MM.1S (cell line): ENCODE measurements around the gene C10orf105.

ENCODE experiments used
- DNase-seq: peaks from one replicate; pipeline ENCODE4 v3.0.0-alpha.2; 2015
- H2AFZ ChIP-seq: fragments of 300-600 bp; sonication (generic); 2 replicates; pipeline ENCODE4 v1.6.0; 2016; ENCODE audit warnings: antibody characterized with exemption, low read length
- H3F3A ChIP-seq: fragments of 300-600 bp; sonication (generic); 2 replicates; pipeline ENCODE4 v1.6.1; 2016; ENCODE audit warnings: mild to moderate bottlenecking, antibody characterized with exemption, low read length, moderate library complexity, mixed read lengths; ENCODE audit not compliant: insufficient read depth
- H3K27ac ChIP-seq: fragments of 300-600 bp; sonication (generic); 2 replicates; pipeline ENCODE4 v1.5.1; 2016; ENCODE audit warnings: mild to moderate bottlenecking, low read length
- H3K27me3 ChIP-seq: fragments of 300-600 bp; sonication (generic); replicated peaks from 2 replicates; pipeline ENCODE4 v1.6.0; 2016; ENCODE audit warnings: low read length; ENCODE audit not compliant: insufficient read depth
- H3K36me3 ChIP-seq: fragments of 300-600 bp; sonication (generic); replicated peaks from 2 replicates; pipeline ENCODE4 v1.6.1; 2016; ENCODE audit warnings: mild to moderate bottlenecking, low read length, mixed read lengths; ENCODE audit not compliant: insufficient read depth
- H3K4me1 ChIP-seq: fragments of 300-600 bp; sonication (generic); 2 replicates; pipeline ENCODE4 v1.6.1; 2016; ENCODE audit warnings: low read length, mixed read lengths
- H3K4me2 ChIP-seq: fragments of 300-600 bp; sonication (generic); 2 replicates; pipeline ENCODE4 v1.6.0; 2016; ENCODE audit warnings: low read depth, low read length
- H3K4me3 ChIP-seq: fragments of 300-600 bp; sonication (generic); 2 replicates; pipeline ENCODE4 v1.5.1; 2016; ENCODE audit warnings: low read length, mixed read lengths
- H3K79me2 ChIP-seq: fragments of 300-600 bp; sonication (generic); 2 replicates; pipeline ENCODE4 v1.6.1; 2016; ENCODE audit warnings: mixed run types, low read length, mixed read lengths
- H3K9ac ChIP-seq: fragments of 300-600 bp; sonication (generic); 2 replicates; pipeline ENCODE4 v1.6.1; 2016; ENCODE audit warnings: low read length, mixed read lengths
- H3K9me2 ChIP-seq: fragments of 300-600 bp; sonication (generic); replicated peaks from 2 replicates; pipeline ENCODE4 v1.6.1; 2016; ENCODE audit warnings: mild to moderate bottlenecking, low read length, mixed read lengths; ENCODE audit not compliant: insufficient read depth
- H3K9me3 ChIP-seq: fragments of 300-600 bp; sonication (generic); replicated peaks from 2 replicates; pipeline ENCODE4 v1.6.1; 2016; ENCODE audit warnings: mild to moderate bottlenecking, low read length, mixed read lengths; ENCODE audit not compliant: insufficient read depth
- H4K20me1 ChIP-seq: fragments of 300-600 bp; sonication (generic); 2 replicates; pipeline ENCODE4 v1.6.1; 2016; ENCODE audit warnings: mild to moderate bottlenecking, low read length, moderate library complexity, mixed read lengths; ENCODE audit not compliant: insufficient read depth
- EZH2 ChIP-seq: fragments of 300-600 bp; sonication (generic); optimal IDR thresholded peaks from 2 replicates; pipeline ENCODE3; 2017; ENCODE audit warnings: low read depth, mild to moderate bottlenecking, antibody characterized with exemption, low read length, mixed read lengths
- EZH2phosphoT487 ChIP-seq: fragments of 300-600 bp; sonication (generic); IDR thresholded peaks from 2 replicates; pipeline ENCODE4 v1.6.1; 2018; ENCODE audit warnings: antibody characterized with exemption, low read length
- TF ChIP-seq, protein P1 (sequence below): fragments of 300-600 bp; sonication (generic); IDR thresholded peaks from 2 replicates; pipeline ENCODE4 v1.5.1; 2016; ENCODE audit warnings: antibody characterized with exemption, low read length, mixed read lengths

The C10orf105 gene

DNA sequence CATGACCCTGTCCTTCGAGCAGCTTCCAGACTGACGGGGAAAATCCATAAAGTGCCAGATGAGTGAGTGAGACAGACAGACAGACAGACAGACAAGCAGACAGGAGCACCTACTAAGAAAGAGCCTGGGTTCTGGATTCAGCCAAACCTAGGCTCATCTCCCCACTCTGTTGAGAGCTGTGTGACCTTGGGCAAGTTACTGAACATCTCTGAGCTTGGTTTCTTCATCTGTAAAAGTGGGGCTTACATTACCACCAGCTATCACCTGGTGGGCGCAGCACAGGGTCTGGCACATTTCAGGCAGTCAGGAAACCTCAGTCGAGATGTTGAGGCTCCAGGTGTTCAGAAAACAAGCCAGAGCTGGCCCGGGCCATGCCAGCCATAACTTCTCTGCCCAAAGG, 37.6 kb downstream of the C10orf105 start:
- Histone ChIP-seq H3K36me3 (no peaks in the 10 kb centered on the region), H3K27me3 (peaks cover 33% of the 10 kb centered on the region), H3K4me3 (no peak overlapping the region)

DNA sequence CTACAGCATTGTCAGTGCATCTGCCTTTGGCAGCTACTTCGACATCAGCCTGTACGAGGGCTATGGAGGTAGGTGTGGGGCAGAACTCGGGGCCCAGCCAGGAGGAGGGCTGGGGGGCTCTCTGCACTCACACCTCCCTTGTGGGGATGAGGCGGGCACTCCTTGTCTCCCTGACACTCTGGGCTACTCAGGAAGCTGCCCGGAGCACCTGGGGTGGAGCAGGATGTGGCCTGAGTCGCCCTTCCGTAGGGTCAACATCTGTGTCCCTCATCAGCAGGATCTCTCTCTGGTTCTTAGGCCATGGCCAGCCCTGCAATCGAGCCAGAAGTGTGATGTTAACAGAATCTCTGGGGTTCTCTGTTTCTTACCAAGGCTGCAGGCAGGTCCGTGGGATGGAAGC, 40.2 kb downstream of the C10orf105 start:
- DNase-seq = no peak

More for the DNA sequence above, 37.6 kb downstream of the C10orf105 start:
- H4K20me1 ChIP-seq = no peaks in the 10 kb centered on the region
- no peak overlapping the region for H3K4me2 ChIP-seq
- H3K27ac ChIP-seq = no peak overlapping the region
- no peak overlapping the region for H3K9ac ChIP-seq
- H3K9me3 ChIP-seq = no peaks in the 10 kb centered on the region
- TF ChIP-seq EZH2 (no peak), EZH2phosphoT487 (no peak)
- TF ChIP-seq, protein P1, sequence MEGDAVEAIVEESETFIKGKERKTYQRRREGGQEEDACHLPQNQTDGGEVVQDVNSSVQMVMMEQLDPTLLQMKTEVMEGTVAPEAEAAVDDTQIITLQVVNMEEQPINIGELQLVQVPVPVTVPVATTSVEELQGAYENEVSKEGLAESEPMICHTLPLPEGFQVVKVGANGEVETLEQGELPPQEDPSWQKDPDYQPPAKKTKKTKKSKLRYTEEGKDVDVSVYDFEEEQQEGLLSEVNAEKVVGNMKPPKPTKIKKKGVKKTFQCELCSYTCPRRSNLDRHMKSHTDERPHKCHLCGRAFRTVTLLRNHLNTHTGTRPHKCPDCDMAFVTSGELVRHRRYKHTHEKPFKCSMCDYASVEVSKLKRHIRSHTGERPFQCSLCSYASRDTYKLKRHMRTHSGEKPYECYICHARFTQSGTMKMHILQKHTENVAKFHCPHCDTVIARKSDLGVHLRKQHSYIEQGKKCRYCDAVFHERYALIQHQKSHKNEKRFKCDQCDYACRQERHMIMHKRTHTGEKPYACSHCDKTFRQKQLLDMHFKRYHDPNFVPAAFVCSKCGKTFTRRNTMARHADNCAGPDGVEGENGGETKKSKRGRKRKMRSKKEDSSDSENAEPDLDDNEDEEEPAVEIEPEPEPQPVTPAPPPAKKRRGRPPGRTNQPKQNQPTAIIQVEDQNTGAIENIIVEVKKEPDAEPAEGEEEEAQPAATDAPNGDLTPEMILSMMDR = no peak
- no peak for DNase-seq
- H3K79me2 ChIP-seq = no peaks in the 10 kb centered on the region
- H2AFZ ChIP-seq = no peak overlapping the region
- no peaks in the 10 kb centered on the region for H3F3A ChIP-seq
- no peaks in the 10 kb centered on the region for H3K4me1 ChIP-seq
- H3K9me2 ChIP-seq = no peaks in the 10 kb centered on the region

DNA sequence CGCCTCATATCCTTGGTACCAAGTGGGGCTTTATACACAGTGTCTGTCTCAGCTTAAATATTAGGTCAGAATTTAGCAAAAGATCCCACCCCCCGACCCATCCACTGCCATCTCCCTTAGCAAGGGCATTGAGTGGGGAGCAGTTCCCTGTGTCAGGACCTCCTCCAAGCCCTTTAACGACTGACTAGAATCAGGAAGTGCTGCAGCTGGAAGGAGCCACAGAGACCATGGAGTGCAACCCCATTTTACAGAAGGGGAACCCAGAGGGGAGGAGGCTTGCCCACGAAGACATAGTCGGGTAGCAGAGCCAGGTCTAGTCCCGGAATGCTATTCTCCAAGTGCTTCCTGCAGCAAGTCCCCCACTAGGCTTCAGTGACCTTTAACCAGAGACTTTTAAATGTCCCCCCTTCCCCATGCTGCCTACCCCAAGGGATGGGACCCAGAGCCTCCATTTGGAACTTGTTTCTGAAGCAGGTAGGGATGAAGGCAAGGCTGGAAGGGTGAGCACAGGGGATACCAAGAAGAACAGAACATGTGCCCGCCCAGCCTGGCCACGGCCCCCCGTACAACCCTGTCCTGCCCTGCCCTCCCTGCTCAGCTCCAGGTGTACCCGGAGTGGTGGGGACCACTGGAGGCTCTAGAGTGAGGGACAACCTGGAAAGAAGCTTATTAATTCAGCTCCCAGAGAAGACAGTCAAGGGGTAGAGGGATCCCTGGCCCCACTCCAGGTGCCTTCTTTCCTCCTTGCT, 41.3 kb downstream of the C10orf105 start:
- no peak overlapping the region for H2AFZ ChIP-seq
- no peak overlapping the region for H3K4me2 ChIP-seq
- H3K9me2 ChIP-seq = no peaks in the 10 kb centered on the region
- no peak overlapping the region for H3K9ac ChIP-seq
- DNase-seq = no peak
- no peaks in the 10 kb centered on the region for H3K79me2 ChIP-seq
- H3K4me1 ChIP-seq = no peaks in the 10 kb centered on the region
- H3K27me3 ChIP-seq = peaks cover 25% of the 10 kb centered on the region
- no peaks in the 10 kb centered on the region for H3F3A ChIP-seq
- H4K20me1 ChIP-seq = no peaks in the 10 kb centered on the region
- H3K4me3 ChIP-seq = no peak overlapping the region
- TF ChIP-seq EZH2phosphoT487 = no peak
- H3K27ac ChIP-seq = no peak overlapping the region
- H3K9me3 ChIP-seq = no peaks in the 10 kb centered on the region
- H3K36me3 ChIP-seq = no peaks in the 10 kb centered on the region

More for the DNA sequence above, 40.2 kb downstream of the C10orf105 start:
- Histone ChIP-seq H4K20me1 (no peaks in the 10 kb centered on the region), H3K4me3 (no peak overlapping the region), H3K9me2 (no peaks in the 10 kb centered on the region), H3K9me3 (no peaks in the 10 kb centered on the region), H3K4me1 (no peaks in the 10 kb centered on the region), H3K27ac (no peak overlapping the region), H3K9ac (no peak overlapping the region), H3K79me2 (no peaks in the 10 kb centered on the region), H3K36me3 (no peaks in the 10 kb centered on the region), H3K27me3 (peaks cover 29% of the 10 kb centered on the region), H3K4me2 (no peak overlapping the region), H3F3A (no peaks in the 10 kb centered on the region), H2AFZ (no peak overlapping the region)
- TF ChIP-seq EZH2 (no peak), EZH2phosphoT487 (no peak)
- TF ChIP-seq, protein P1 = no peak

DNA sequence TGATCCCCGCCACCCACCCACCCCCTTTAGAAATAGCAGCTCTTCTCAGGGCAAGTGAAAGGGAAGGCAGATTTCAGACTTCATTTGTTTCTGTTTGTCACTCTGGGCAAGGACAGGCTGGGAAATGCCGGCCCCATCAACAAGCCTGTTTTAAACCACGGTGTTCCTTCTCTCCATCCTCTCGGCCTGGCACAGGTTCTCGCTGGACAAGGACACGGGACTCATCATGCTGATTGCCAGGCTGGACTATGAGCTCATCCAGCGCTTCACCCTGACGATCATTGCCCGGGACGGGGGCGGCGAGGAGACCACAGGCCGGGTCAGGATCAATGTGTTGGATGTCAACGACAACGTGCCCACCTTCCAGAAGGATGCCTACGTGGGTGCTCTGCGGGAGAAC, 42.3 kb downstream of the C10orf105 start:
- no peaks in the 10 kb centered on the region for H3K9me2 ChIP-seq
- no peak overlapping the region for H2AFZ ChIP-seq
- H3K4me2 ChIP-seq = no peak overlapping the region
- H3K36me3 ChIP-seq = no peaks in the 10 kb centered on the region
- H3K4me3 ChIP-seq = no peak overlapping the region
- no peaks in the 10 kb centered on the region for H3F3A ChIP-seq
- no peak for DNase-seq
- H3K4me1 ChIP-seq = no peaks in the 10 kb centered on the region
- no peak overlapping the region for H3K27ac ChIP-seq
- TF ChIP-seq EZH2 (no peak), EZH2phosphoT487 (no peak)
- TF ChIP-seq, protein P1 = no peak
- no peak overlapping the region for H3K9ac ChIP-seq
- no peaks in the 10 kb centered on the region for H4K20me1 ChIP-seq
- H3K9me3 ChIP-seq = no peaks in the 10 kb centered on the region
- no peaks in the 10 kb centered on the region for H3K79me2 ChIP-seq
- H3K27me3 ChIP-seq = peaks cover 15% of the 10 kb centered on the region
